Liver (tissue), 3 donors: ENCODE results near the gene OBP2A.

ENCODE experiments used
- ATF3 ChIP-seq: IDR thresholded peaks from 2 replicates; pipeline ENCODE4 v1.6.1; 2016; ENCODE audit warnings: antibody characterized with exemption
- EGR1 ChIP-seq, 2 donors: IDR thresholded peaks; 2 replicates each; pipeline ENCODE4 v1.6.1; 2016 to 2018; ENCODE audit warnings: antibody characterized with exemption in 2 of 2, low read depth in 2 of 2
- GABPA ChIP-seq, 2 donors: IDR thresholded peaks in 1 of 2; conservative IDR thresholded peaks in 1 of 2; 2 replicates each; pipeline ENCODE4 v1.6.1; 2016; ENCODE audit warnings: antibody characterized with exemption in 2 of 2, mild to moderate bottlenecking in 1 of 2, moderate library complexity in 1 of 2
- JUND ChIP-seq, 2 donors: IDR thresholded peaks; 2 replicates each; pipeline ENCODE4 v1.6.1; 2016; ENCODE audit warnings: antibody characterized with exemption in 2 of 2
- MAX ChIP-seq: IDR thresholded peaks from 2 replicates; pipeline ENCODE4 v1.6.1; 2016; ENCODE audit warnings: antibody characterized with exemption
- SP1 ChIP-seq: IDR thresholded peaks from 2 replicates; pipeline ENCODE4 v1.6.1; 2018; ENCODE audit warnings: antibody characterized with exemption, mild to moderate bottlenecking
- TF ChIP-seq, protein P1 (sequence below): fragments of 150-350 bp; IDR thresholded peaks from 2 replicates; pipeline ENCODE4 v1.5.1; 2017; ENCODE audit warnings: improper control_type of control experiment, low read depth, low read length; ENCODE audit not compliant: missing input control
- donor health status: healthy.
- donor health status: healthy.

- TF ChIP-seq, protein P1, sequence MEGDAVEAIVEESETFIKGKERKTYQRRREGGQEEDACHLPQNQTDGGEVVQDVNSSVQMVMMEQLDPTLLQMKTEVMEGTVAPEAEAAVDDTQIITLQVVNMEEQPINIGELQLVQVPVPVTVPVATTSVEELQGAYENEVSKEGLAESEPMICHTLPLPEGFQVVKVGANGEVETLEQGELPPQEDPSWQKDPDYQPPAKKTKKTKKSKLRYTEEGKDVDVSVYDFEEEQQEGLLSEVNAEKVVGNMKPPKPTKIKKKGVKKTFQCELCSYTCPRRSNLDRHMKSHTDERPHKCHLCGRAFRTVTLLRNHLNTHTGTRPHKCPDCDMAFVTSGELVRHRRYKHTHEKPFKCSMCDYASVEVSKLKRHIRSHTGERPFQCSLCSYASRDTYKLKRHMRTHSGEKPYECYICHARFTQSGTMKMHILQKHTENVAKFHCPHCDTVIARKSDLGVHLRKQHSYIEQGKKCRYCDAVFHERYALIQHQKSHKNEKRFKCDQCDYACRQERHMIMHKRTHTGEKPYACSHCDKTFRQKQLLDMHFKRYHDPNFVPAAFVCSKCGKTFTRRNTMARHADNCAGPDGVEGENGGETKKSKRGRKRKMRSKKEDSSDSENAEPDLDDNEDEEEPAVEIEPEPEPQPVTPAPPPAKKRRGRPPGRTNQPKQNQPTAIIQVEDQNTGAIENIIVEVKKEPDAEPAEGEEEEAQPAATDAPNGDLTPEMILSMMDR = no peak
- TF ChIP-seq ATF3 = no peak
- no peak for TF ChIP-seq GABPA (IDR thresholded peaks at IDR 0.05 in 1 of 2, conservative IDR thresholded peaks at IDR 0.05 in 1 of 2)
- no peak for TF ChIP-seq EGR1 (IDR thresholded peaks at IDR 0.05; ENCODE audit: low read depth in 2 of 2)
- no peak for TF ChIP-seq SP1
- TF ChIP-seq JUND (IDR thresholded peaks at IDR 0.05) = no peak
- TF ChIP-seq MAX = no peak
Measured at GRCh38 chr9:135519179-135519971, 26.6 kb upstream of the OBP2A start.
